ENCODE results near the gene TAPBP. TPM values are rescaled to one million over a fixed set of nuclear protein-coding genes. Genes with fewer than 3 reads are reported as not detected.
"Not testable (repeated sequence)": the region's sequence is repeated elsewhere in the genome, so short reads cannot be mapped to it uniquely, and the experiment has no call there.

TAPBP gene
- total RNA-seq, 1 donor from 2014 or later = 59.9 TPM

GRCh38 chr6:33271117-33271467 lies 42.8 kb downstream of the TAPBP start:
- intact Hi-C loops (cut with DNase I) = loop anchor here (5.0 kb wide), 1 partner anchor 69 kb away; the partner anchor contains the start of genes HSD17B8, RXRB and SLC39A7
- Histone ChIP-seq H3K36me3 (peaks cover 0 to 58% of the 10 kb centered on the region in 2 donors), H3K4me1 (peaks cover 52% of the 10 kb centered on the region), H3K27me3 (no peaks in the 10 kb centered on the region), H3K9me3 (no peaks in the 10 kb centered on the region), H3K27ac (peak overlapping the region; percentile 83), H3K4me3 (peak overlapping the region; percentile 59 to 69)
- TF ChIP-seq CTCF (IDR thresholded peaks at IDR 0.05) (no peak), POLR2A (IDR thresholded peaks at IDR 0.05) (no peak), POLR2AphosphoS5 (IDR thresholded peaks at IDR 0.05; ENCODE audit: insufficient read depth in 1 of 2, low read depth in 1 of 2) (no peak)
- DNase-seq (ENCODE audit: extremely low spot score in 2 of 2) = no peak

GRCh38 chr6:33264015-33264414 lies 49.9 kb downstream of the TAPBP start:
- H3K4me3 ChIP-seq = no peak overlapping the region
- no peaks in the 10 kb centered on the region for H3K4me1 ChIP-seq
- intact Hi-C loops (cut with DNase I) = no loop called here
- no peaks in the 10 kb centered on the region for H3K9me3 ChIP-seq
- no peak for TF ChIP-seq CTCF (IDR thresholded peaks at IDR 0.05)
- TF ChIP-seq POLR2AphosphoS5 (IDR thresholded peaks at IDR 0.05; ENCODE audit: insufficient read depth in 1 of 2, low read depth in 1 of 2) = no peak
- no peak for TF ChIP-seq POLR2A (IDR thresholded peaks at IDR 0.05)
- H3K36me3 ChIP-seq = peaks cover 0 to 63% of the 10 kb centered on the region in 2 donors
- no peaks in the 10 kb centered on the region for H3K27me3 ChIP-seq
- no peak overlapping the region for H3K27ac ChIP-seq
- no peak for DNase-seq (ENCODE audit: extremely low spot score in 2 of 2)

GRCh38 chr6:33262490-33262889 lies 51.4 kb downstream of the TAPBP start:
- intact Hi-C loops (cut with DNase I); DNase-seq (ENCODE audit: extremely low spot score in 2 of 2); H3K9me3 ChIP-seq; H3K4me3 ChIP-seq; H3K4me1 ChIP-seq; H3K27me3 ChIP-seq; H3K27ac ChIP-seq: not testable (repeated sequence)
- peaks cover 0 to 57% of the 10 kb centered on the region in 2 donors for H3K36me3 ChIP-seq

GRCh38 chr6:33259032-33259431 lies 54.8 kb downstream of the TAPBP start:
- no peaks in the 10 kb centered on the region for H3K4me1 ChIP-seq
- H3K27ac ChIP-seq = no peak overlapping the region
- no peak overlapping the region for H3K4me3 ChIP-seq
- intact Hi-C loops (cut with DNase I) = no loop called here
- no peak for TF ChIP-seq POLR2A (IDR thresholded peaks at IDR 0.05)
- no peak for TF ChIP-seq POLR2AphosphoS5 (IDR thresholded peaks at IDR 0.05; ENCODE audit: insufficient read depth in 1 of 2, low read depth in 1 of 2)
- no peak for TF ChIP-seq CTCF (IDR thresholded peaks at IDR 0.05)
- H3K27me3 ChIP-seq = no peaks in the 10 kb centered on the region
- H3K9me3 ChIP-seq = no peaks in the 10 kb centered on the region
- DNase-seq (ENCODE audit: extremely low spot score in 2 of 2) = no peak
- H3K36me3 ChIP-seq = peaks cover 0 to 26% of the 10 kb centered on the region in 2 donors

- intact Hi-C loops (cut with DNase I) = no loop called here
- Histone ChIP-seq H3K27ac (no peak overlapping the region), H3K27me3 (no peaks in the 10 kb centered on the region), H3K36me3 (peaks cover 0 to 17% of the 10 kb centered on the region in 2 donors), H3K4me3 (no peak overlapping the region), H3K9me3 (no peaks in the 10 kb centered on the region), H3K4me1 (peaks cover 15% of the 10 kb centered on the region)
- no peak for TF ChIP-seq POLR2A (IDR thresholded peaks at IDR 0.05)
- TF ChIP-seq POLR2AphosphoS5 (IDR thresholded peaks at IDR 0.05; ENCODE audit: insufficient read depth in 1 of 2, low read depth in 1 of 2) = no peak
- TF ChIP-seq CTCF (IDR thresholded peaks at IDR 0.05) = no peak
- DNase-seq (ENCODE audit: extremely low spot score in 2 of 2) = no peak
Observed at GRCh38 chr6:33254591-33254990, 59.3 kb downstream of the TAPBP start.

All from vagina (tissue), 2 donors.